ENCODE results near the gene OTOF. TPM values are rescaled to one million over a fixed set of nuclear protein-coding genes. Genes with fewer than 3 reads are reported as not detected.
"Not testable (repeated sequence)": the region's sequence is repeated elsewhere in the genome, so short reads cannot be mapped to it uniquely, and the experiment has no call there.

Gene OTOF
- total RNA-seq, 1 experiment from 2014 or later, result not detected

DNA sequence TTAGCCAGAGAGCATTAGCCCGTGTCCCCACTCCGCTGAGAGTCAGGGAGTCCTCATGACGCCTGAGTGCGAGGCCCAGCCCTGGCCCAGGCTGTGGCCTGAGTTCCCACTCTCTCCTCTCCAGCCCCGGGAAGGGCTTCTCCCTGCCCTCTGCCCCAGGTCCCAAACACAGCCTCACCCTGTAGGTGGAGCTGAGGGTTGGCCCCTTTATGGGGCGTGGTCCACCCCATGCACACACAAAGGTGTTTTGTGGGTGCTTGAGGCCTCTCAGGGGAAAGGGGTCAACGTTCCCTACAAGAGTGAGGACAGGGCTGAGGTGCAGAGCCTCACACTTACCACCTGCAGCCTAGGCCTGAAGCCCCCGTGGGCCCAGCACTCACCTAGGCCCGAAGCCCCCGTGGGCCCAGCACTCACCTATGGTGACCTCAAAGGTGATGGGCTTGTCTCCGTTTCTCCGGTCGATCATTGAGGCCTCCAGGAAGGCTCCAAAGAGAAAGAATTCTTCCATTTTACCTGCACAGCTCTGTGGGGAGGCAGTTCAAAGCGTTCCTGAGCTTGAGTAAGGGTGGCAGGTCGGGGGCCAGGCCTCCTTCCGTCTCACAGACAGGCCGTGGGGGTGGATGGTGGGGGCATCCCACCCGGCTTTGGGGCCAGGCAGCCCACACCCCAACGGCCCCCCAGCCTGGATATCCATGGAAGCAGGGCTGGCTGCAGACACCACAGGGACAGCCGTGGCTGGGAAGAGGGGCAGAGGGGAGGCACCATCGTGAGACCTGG, 2.1 kb upstream of the OTOF start:
- DNase-seq (ENCODE audit: low spot score), result no peak

DNA sequence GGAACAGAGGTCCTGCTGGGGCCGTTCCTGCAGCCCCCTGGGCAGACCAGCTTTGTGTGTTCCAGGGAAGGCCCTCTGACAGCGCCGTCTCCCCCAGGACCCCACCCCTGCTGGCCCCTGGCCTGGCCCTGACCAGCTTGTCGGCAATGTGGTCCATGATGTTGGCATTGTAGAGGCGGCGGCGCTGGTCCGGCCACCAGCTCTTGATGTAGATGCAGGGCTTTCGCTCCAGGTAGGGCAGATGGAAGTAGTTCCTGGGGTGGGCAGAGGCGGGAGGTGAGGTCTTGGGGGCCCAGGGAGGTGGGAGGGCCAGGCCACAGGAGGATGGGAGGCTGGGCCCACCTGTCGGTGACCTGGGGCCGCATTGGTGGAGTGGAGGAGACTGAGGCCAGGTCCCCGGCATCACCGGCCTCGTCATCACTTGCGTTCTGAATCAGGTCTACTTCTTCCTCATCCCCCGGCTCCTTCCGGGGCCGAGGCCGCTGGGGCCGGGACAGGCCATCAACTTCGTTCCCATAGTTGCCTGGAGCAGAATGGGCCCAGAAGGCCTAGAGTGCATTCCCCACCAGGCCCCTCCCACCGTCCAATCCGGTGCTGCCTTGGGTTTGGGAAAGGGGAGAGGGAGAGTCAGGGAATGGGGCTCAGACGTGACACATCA, 1.3 kb upstream of the OTOF start:
- no peak for DNase-seq (ENCODE audit: low spot score)

DNA sequence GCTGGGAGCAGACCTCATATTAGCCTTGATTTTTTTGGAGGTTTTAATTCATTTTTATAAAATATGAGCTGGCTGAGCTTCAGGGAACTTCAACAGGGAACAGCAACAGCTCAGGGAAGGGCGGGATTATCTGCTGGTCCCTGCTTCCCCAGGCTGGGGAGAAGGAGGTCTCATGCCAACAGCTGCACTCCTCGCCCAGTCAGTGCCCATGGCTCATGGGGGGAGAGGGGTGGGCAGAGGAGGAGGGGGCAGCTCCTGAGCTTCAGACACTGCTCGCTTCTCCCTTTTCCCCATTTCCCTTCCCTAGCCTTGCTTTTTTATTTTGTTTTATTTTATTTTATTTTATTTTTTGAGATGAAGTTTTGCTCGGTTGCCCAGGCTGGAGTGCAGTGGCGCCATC, 442 bp upstream of the OTOF start:
- no peak for DNase-seq (ENCODE audit: low spot score)

GRCh38 chr2:26477126-26477910, 606 bp downstream of the OTOF start:
- no peak for DNase-seq (ENCODE audit: low spot score)

DNA sequence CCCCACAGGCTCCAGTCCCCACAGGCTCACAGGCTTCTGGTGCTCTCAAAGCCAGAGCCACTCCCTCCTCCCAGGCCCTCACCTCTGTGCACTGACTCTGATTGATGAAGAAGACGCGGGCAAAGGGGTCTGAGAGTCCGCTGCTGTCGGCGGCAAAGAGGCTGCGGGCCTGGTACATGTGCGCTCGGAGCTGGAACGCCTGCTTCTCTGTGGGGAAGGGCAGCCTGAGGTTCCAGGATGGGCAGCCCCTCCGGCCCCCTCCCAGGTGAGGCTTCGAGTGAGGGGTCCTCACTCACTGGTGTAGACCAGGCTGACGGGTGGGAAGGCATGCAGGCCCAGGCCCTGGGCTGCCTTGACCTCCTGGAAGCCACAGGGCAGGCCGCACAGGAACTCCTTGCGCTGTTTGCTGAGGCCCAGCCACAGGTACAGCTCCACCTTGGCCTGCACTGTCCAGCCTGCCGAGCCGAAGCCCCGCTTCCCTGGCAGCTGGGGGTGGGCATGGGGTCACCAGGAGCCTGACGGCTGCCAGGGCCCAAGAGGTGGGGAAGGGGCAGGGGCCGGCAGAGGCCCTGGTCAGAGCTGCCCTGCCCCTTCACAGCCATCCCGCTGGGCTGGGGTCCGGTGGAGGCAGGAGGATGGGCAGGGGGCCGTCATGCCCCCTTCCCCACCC, 2.0 kb downstream of the OTOF start:
- DNase-seq (ENCODE audit: low spot score), result no peak

DNA sequence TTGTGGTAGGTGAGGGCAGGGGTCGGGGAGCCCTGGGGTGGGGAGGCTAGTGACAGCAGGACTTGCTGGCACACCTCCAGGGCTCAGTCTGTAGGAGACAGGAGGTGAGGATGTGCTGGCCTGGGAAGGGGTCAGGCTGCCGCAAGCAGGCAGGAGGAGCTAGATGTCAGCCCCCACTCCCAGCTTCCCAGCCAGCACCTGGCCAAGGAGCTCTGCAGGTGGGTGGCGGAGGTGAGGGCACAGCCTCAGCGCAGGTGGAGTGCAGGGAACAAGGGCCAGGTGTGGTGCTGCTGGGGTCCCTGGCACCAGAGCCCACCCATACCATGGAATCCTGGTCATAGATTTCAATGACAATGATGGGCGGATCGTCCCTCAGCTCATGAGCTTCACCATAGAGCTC, 2.9 kb downstream of the OTOF start:
- no peak for DNase-seq (ENCODE audit: low spot score)

- no peak for DNase-seq (ENCODE audit: low spot score)
Measured at GRCh38 chr2:26474261-26474785, 3.6 kb downstream of the OTOF start.

GRCh38 chr2:26473796-26474195, 4.1 kb downstream of the OTOF start:
- no peak for DNase-seq (ENCODE audit: low spot score)

- DNase-seq (ENCODE audit: low spot score), result no peak
Measured at GRCh38 chr2:26472821-26473655, 4.9 kb downstream of the OTOF start.

GRCh38 chr2:26471766-26472706, 5.9 kb downstream of the OTOF start:
- DNase-seq (ENCODE audit: low spot score), result no peak

- DNase-seq (ENCODE audit: low spot score), result no peak
Measured at GRCh38 chr2:26471289-26471688, 6.6 kb downstream of the OTOF start.

DNA sequence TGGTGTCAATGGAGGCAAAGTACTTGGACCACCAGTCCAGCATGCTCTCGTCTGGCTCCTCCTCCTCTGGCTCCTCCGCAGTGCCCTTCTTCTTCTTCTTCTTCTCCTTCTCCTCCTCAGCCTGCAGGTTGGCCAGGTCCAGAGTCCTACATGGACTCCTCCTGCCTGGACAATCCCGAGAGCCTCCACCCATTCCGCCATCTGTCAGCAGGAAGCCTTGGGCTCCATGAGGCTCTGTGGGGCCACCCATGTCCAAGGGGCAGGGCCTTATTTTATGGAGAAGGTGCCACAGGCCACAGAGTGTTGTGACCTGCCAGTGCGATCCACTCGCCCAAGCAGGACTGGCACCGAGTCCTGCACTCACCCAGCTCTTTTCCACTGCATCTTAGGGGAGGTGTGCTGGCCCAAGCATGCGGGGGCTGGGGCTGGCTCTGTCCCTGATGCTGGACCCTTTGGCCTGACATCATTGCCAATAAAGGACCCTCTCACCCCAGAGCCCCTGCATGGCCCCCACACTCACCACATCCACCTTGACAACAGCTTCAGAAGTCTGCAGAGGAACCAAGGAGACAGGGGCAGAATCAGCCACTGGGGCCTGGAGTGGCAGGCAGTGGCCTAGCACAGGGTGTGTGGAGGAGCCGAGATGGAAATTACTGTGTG, 7.2 kb downstream of the OTOF start:
- DNase-seq (ENCODE audit: low spot score), result no peak

GRCh38 chr2:26469955-26470354, 8.0 kb downstream of the OTOF start:
- DNase-seq (ENCODE audit: low spot score), result no peak

- peak; percentile 42 for DNase-seq (ENCODE audit: low spot score)
Measured at GRCh38 chr2:26469092-26469710, 8.7 kb downstream of the OTOF start.

- not testable (repeated sequence) for DNase-seq (ENCODE audit: low spot score)
Measured at GRCh38 chr2:26468544-26468943, 9.4 kb downstream of the OTOF start.

GRCh38 chr2:26466662-26467310, 11.1 kb downstream of the OTOF start:
- no peak for DNase-seq (ENCODE audit: low spot score)

- no peak for DNase-seq (ENCODE audit: low spot score)
Measured at GRCh38 chr2:26465981-26466471, 11.9 kb downstream of the OTOF start.

All from H4 (cell line).